ENCODE data around the gene HYCC1.

The HYCC1 gene

DNA sequence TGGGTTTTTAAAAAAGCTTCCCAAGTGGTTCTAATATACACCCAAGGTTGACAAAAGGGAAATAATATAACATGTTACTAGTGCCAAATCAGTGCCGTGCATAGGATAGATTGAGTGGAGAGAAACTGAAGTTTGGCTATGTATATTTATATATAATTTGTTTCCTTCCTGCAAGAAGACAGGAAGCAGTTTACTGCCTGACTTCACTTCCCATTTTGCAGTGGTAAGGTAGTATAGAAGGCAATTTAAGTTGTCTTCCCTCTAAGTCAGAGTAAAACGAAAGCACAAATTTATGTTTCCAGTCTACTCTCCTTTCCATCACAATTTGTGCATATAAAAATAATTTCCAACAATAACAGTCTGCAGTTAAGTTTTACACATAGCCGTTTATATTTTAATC is 3.4 kb upstream of the HYCC1 start:
- in situ Hi-C loops (cut with HindIII; ENCODE audit: low sequenced_read_pairs), result no loop called here

DNA sequence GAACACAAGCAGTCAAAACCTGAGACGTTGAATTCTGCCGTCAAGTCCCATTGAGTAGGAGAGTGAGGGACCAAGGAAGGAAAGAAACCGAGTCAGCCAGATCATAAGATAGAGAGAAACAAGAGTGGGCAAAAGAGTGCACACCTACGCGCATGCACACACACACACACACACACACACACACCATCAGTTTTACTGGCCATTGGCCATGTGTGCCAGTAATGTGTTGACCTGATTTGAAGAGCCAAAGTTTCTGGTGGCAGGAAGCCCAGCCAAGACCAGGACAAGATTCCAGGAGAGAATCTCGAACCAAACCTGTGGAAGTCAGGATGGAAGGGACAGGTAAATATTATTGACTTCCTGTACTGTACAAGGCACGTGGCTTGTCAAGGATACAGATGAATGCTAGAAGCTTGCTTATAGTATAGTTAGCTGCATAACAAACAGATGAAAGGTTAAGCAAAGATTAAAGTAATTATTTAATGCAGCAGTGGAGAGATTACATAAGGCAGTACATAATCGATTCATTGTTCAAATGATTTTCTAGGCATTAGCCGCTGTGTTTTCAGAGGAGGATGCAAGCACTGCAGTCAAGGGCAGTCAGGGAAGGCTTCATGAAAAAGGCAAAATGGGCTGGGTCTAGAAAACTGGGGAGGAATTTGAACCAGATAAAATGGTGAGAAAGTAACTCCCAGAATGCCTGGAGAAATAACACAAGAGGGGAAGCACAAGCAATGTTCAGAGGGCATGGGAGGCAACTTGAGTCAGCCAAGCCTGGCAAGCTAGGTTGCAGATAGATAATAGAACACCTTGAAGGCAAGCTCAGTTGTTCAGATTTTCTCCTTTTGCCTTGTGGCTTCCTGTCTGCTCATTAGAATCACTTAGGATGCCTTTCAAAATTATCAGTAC is 2.7 kb upstream of the HYCC1 start:
- in situ Hi-C loops (cut with HindIII; ENCODE audit: low sequenced_read_pairs), result no loop called here

DNA sequence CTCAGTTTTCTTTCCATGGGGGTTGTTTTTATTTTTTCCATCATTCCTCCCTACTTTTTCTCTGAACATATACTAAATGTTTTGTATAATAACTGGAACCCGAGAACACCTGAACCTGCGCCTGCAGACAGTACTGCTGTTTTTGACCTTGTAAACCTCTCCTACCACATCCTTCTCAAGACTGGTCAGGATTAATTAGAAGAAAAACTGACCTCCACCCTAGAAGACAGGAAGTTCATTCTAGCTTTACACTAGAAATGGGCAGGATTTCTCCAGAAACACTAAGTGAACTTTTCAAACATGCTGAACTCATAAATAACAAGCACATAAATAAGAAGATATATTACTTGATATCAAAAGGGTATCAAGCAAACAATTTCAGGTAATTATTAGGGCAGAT is 751 bp upstream of the HYCC1 start:
- in situ Hi-C loops (cut with HindIII; ENCODE audit: low sequenced_read_pairs), result no loop called here

DNA sequence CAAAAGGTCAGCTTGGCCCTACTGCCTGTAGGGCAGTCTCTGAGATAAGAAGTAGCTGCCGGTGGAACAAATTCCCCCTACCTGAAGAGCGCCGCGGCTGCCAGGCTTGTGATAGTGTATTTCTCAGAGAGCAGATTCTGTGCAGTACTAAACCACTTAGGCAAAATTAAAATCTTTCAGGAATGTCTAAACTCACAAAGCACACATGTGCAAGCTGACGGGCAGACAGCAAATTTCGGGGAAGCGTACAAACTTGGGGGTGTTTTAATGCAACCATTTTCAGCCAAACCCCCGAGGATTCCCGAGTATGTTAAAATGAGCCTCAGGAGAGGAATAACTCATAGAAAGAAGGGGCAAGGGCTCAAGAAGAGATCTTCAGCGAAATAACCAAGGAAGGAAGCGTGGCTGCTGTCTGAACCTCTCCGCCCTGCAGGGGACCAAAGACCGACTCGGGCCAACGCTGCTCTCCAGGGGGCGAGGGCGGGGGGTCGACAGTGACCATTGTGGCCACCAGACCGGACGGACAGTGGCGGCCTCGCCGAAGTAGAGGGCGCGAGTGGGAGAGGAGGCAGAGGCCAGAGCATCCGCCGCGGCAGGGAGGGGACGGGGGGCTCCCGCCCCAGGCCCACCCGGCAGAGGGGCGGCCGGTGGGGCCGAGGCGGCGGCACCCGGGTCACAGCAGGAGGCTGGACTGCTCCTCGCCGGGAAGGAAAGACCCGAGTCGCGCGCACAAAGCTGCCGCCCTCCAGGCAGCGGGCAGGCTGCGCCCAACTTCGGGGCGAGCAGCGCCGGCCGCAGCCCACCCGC is 819 bp downstream of the HYCC1 start:
- in situ Hi-C loops (cut with HindIII; ENCODE audit: low sequenced_read_pairs), result no loop called here

DNA sequence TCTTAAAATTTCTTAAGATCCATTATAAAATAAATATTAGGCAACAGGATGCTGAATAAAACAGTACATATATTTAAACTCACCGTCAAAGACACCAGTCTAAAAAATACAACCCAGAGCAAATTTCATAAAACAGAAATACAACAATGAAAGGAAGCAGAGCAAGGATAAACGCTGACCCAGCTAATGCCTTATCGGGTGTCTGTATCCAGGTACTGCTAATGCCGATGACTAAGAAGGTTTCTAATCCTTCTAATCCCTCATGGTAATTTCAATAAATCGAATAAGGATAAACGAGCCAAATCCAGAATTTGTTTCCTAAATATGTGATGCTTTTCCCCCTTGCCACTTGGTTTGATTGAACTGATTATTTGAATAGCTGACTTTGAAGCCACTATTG is 1.7 kb downstream of the HYCC1 start:
- in situ Hi-C loops (cut with HindIII; ENCODE audit: low sequenced_read_pairs), result no loop called here

DNA sequence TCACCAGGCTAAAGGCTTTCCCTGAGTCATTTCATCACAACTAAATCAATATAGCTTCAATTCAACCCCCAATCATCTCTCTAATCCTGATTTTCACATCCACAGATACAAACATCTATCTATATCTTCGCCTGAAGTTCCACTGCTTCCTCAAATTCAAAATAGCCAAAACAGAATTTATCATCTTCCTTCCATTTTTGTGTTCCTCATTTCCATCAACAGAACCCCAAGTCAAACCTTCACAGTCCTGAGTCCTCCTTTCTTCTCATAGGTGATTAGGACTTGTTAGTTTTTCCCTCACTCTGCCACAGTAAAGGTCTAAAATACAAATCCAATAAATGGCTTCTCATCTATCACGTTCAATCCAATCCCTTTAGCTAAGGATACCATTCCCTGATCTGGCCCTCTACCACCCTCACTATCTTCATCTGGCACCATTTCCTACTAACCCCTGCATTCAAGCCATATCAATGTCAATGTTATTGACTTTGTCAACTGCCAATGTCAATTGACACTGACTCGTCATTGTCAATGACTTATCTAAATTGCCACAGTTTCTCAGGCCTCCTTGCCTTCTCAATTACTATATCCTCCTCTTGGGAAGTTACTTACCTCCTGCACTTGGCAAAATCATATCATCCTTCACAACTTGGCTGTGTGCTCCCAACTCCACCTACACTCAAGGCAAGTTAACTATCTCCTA is 2.6 kb downstream of the HYCC1 start:
- in situ Hi-C loops (cut with HindIII; ENCODE audit: low sequenced_read_pairs), result no loop called here

DNA sequence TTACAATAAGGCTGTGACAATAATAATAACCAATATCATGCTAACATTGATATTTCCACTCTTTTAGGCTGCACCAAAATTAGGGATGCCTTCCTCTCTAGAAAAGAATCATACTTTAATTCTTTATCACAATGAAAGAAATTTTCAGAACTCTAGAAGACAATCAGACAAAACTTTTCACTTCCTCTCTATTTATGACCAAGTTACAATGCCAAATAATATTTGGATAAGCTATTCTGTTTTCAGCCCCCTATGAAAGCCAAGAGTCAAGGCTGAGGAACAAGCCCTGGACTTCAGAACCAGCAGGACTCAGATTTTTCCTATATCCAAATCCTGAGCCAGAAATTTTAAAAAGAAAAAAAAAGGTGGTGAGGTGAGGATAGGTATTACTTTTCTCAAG is 4.6 kb downstream of the HYCC1 start:
- in situ Hi-C loops (cut with HindIII; ENCODE audit: low sequenced_read_pairs), result no loop called here

DNA sequence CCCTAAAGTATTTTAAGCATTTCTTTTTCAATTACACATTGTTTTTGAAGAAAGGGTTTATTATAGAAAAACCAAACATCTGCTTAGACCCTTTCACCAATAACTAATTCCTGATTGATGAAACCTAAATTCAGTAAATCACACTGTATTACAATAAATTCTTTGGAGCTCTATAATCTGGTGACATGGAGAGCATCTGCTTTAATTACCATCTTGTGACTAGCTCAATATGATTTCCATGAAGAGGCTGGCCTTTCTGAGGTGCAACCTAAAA is 9.7 kb downstream of the HYCC1 start:
- in situ Hi-C loops (cut with HindIII; ENCODE audit: low sequenced_read_pairs), result no loop called here

DNA sequence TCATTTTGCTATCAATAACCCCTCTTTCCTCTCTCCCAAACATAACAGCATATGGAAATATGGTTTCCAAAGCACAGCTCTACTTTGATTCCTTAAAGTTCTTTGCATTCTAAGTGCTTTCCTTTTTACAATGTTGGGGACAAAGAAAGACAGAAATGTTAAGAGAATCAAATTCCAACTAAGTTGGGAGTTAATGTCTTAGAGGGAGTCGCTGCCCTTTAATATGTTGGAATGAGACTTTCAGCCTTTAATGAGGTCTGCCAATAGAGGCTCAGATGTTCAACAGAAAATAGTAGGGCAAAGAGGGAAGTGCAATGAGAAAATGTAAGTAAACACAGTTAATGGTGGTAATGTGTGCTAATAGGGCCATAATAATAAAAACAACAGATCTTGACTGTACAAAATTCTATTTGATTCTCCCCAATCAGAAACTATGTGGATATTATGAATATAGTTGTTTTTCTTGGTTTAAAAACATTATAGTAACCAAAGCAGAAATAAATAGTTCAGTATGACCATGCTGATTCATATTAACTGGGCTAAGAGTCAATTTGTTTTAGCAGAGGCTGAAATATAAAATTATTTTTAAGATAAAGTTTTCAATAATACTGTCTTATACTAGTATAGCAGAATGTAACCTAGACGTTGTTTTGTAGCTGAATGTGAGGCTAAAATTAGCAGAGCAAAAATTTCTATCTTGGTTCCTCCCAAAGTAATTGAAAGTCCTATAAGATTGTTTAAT is 10.3 kb downstream of the HYCC1 start:
- in situ Hi-C loops (cut with HindIII; ENCODE audit: low sequenced_read_pairs), result no loop called here

DNA sequence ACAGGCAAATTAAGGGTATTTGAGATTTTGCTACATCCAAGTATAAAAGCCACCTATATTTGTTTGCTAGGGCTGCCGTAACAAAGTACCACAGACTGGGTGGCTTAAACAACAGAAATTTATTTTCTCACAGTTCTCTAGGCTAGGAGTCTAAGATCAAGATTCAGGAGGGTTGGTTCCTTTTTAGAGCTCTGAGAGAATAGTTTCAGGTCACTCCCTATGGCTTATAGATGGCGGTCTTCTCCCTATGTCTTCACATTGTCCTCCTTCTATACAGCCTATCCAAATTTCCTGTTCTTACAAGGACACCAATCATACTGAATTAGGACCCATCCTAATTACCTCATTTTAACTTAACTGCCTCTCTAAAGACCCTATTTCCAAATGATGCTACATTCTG is 11.2 kb downstream of the HYCC1 start:
- in situ Hi-C loops (cut with HindIII; ENCODE audit: low sequenced_read_pairs), result no loop called here

DNA sequence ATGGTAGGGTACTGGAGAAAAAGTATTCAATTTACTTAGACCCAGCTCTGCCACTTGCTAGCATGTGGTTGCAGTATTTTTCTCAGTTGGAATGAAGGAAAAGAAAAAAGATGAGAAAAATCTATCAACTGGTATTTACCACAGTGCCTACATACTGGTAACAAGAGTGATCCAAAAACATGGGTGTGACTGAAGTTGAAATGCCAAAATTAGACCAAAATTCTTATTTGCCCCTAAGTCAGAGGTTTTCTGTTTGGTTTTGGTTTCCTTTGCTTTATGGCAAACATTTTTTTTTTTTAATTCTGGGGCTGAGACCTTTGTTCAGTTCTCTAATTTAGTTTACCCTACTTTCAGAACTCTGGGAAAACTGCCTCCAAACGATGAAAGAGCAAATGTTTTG is 12.3 kb downstream of the HYCC1 start:
- in situ Hi-C loops (cut with HindIII; ENCODE audit: low sequenced_read_pairs), result no loop called here

DNA sequence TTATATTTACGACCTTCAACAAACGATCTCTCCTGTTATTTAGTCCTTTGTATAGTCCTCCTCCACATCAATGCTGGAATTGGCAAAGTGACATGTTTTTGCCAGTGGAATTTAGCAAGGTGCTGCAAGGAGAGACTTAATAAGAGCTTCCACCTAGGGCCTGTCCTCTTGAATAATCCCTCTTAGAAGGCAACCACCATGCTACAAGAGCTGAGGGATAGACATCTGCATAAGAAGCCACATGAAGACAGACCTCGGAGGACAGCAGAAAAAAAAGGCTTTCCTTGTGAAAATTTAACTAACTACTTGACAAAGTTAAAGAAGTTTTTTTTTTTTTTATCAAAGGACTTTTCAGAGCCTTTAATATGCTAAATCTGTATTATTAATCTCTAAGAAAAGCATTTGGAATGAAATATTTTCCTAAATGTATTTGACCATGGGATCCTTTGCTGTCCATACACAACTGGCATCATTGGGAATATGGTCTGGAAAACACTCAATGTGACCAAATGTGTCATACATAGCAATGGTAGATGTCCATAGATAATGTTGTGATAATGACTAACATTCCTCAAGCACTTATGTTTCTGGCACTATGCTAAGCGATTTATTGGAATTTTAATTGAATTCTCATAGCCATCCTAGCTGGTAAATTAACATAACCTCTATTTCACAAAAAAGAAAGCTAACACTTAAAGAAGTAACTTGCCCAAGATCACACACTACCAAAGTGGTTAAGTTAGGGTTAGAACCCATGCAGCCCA is 13.2 kb downstream of the HYCC1 start:
- in situ Hi-C loops (cut with HindIII; ENCODE audit: low sequenced_read_pairs), result no loop called here

DNA sequence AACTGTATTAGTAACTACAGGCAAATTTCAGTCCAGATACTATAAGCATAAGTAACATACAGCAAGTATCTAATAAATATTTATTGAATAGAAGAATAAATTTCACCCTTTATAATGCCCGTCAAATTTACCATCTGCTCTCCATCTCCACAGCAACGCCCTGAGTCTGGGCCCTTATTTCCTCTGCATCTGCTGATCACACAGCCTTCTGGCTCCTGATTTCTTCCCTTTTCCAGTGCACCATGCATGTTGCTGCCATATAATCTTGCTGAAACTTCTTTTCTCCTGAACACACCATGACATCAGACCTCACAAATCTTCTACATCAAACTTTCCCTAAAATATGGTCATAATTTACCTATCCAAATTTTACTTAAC is 15.4 kb downstream of the HYCC1 start:
- in situ Hi-C loops (cut with HindIII; ENCODE audit: low sequenced_read_pairs), result no loop called here

DNA sequence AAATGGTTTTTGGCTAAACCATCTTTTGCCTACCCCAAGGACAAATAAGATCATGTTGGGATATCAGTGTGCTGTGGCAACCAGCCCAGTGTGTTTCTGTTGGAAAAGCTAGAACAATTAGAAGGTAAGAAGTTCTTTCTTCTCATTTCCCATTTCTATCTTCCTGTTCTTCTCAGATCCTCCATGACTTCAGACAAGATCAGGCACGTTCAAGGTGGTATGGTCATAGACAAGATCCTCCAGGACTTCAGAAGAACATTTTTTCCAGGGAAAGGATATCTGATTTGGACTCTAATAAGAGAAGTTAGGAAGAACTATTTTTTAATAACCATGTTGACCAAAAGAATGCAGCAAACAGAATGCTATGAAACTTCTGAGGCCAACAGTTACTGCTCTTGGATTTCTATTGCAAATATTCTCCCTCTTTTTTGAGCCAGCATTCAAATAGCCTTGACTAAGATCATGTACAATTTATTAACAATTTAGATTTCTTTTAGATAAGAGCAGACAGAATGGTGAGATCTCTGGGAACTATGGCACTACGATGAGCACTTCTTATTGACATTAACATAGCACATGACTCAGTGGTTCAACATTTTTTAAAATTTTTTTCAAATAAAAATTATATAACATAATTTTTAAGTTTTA is 15.9 kb downstream of the HYCC1 start:
- in situ Hi-C loops (cut with HindIII; ENCODE audit: low sequenced_read_pairs), result no loop called here

DNA sequence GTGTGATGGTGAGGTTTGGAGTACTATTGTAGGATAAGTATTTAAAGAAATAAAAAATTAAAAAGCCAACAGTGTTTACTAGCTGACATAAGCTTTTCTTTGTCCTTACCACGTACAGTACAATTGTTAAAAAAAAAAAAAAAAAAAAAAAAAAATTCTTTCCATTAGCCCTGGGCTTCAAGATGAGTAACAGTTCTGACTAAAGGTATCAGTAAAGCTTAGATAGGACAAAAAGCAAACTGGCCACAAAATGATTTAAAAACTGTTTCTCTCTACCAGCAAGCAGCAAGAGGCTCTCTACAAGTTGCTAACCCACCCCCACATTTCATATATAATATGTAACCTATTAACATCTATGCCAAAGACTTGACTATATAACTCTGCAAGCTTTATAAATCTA is 17.5 kb downstream of the HYCC1 start:
- in situ Hi-C loops (cut with HindIII; ENCODE audit: low sequenced_read_pairs), result no loop called here

DNA sequence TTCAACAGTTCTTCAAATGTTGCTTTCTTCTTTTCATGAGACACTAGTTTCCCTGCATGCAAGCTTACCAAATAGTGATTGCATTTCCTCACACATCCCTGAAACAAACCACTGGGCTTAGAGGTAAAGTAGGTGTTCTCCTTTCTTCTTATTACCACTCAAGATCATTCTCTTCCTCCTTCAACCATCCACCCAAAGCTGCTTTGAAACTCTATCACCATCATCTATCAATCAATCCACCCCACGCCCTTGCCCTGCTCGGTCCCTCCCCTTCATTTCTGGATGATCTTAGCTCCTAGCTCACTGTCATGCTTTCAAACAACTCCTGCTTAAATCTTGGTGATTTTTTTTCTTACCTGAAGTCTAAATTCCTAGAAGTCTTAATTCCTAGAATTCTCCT is 18.9 kb downstream of the HYCC1 start:
- in situ Hi-C loops (cut with HindIII; ENCODE audit: low sequenced_read_pairs), result no loop called here

DNA sequence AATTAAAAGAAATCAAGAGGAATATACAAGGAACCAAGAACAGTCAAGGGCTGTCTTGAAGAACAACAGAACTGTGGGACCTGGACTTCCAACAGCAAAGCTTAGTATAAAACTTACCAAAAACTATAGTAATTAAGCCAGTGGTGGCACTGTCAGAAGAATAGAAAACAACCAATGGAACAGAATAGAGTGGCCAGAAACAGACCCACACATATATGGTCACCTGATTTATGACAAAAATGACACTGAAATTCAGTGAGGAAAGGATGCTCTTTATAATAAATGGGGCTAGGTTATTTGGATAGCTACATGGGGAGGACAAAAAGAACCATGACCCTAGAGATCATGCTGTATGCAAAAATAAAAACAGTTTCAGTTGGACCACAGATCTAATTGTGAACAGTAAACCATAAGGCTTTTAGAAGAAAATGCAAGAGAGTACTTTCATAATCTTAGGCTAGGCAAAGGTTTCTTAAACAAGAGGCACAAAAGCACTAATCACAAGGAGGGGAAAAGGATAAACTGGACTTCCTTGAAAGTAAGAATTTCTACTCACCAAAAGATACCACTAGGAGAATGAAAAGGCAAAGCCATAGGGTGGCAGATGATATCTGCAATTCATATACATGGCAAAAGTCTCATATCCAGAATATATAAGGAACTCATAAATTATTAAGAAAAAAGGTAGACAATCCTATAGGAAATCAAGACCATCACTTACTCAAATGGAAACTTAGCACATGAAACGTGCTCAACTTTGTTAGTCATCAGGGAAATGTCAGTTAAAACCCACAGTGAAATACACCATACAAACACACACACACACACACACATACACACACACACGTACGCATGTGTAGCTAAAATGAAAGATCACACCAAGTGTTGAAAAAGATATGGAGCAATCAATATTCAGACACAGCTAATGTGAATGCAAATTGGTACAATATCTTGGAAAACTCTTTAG is 20.8 kb downstream of the HYCC1 start:
- in situ Hi-C loops (cut with HindIII; ENCODE audit: low sequenced_read_pairs), result no loop called here

DNA sequence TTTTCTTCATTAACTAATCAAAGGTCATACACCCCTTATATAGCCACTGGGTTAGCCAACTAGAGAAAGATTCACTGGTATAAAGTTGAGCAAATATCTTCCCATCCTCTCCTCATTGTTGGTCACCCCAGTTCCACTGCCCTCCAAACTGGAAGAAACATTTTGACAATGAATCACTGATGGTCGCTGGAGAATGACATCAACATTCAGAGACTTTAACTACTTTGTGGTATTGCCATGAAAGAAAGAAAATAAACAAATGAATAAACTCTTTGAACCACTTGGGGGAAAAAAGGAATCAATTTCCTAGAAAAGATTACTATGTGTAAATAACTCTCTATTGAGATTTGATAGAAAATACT is 23.4 kb downstream of the HYCC1 start:
- in situ Hi-C loops (cut with HindIII; ENCODE audit: low sequenced_read_pairs), result no loop called here

Measured in DLD1 (cell line).